HEK293 (cell line): ENCODE measurements around the gene PLEKHA7.

ENCODE experiments used
- CTCF ChIP-seq: fragments of 450-650 bp; formaldehyde crosslinking; IDR thresholded peaks from 2 replicates; pipeline ENCODE4 v1.5.1; 2016; ENCODE audit warnings: missing biosample characterization, missing genetic modification characterization
- GLIS2 ChIP-seq: fragments of 450-650 bp; formaldehyde crosslinking; IDR thresholded peaks from 2 replicates; pipeline ENCODE4 v1.5.1; 2016; ENCODE audit warnings: missing biosample characterization, missing genetic modification characterization
- KLF10 ChIP-seq: fragments of 450-650 bp; IDR thresholded peaks from 2 replicates; pipeline ENCODE4 v1.5.1; 2018; ENCODE audit warnings: missing biosample characterization, mild to moderate bottlenecking, missing genetic modification characterization
- ZNF140 ChIP-seq: fragments of 450-650 bp; formaldehyde crosslinking; IDR thresholded peaks from 2 replicates; pipeline ENCODE4 v1.5.1; 2016; ENCODE audit warnings: missing biosample characterization, missing genetic modification characterization
- ZNF211 ChIP-seq: fragments of 450-650 bp; formaldehyde crosslinking; IDR thresholded peaks from 2 replicates; pipeline ENCODE4 v1.5.1; 2016; ENCODE audit warnings: low read depth, missing biosample characterization, missing genetic modification characterization
- ZNF274 ChIP-seq, 2 experiments: fragments of 200-500 bp in 1 of 2; fragments of 450-650 bp in 1 of 2; sonication (Bioruptor generic) in 1 of 2; formaldehyde crosslinking in 1 of 2; IDR thresholded peaks; 2 replicates each; pipeline versions ENCODE4 v1.5.1 to v1.6.1; 2014 to 2016; ENCODE audit warnings: borderline replicate concordance in 1 of 2, inconsistent platforms in 1 of 2, low read length in 1 of 2, missing biosample characterization in 1 of 2, missing genetic modification characterization in 1 of 2
- ZNF571 ChIP-seq: fragments of 450-650 bp; formaldehyde crosslinking; IDR thresholded peaks from 2 replicates; pipeline ENCODE4 v1.5.0; 2017; ENCODE audit warnings: missing biosample characterization, missing genetic modification characterization
- ZNF664 ChIP-seq: fragments of 450-650 bp; formaldehyde crosslinking; IDR thresholded peaks from 2 replicates; pipeline ENCODE4 v1.5.1; 2016; ENCODE audit warnings: missing biosample characterization, missing genetic modification characterization
- ZNF792 ChIP-seq: fragments of 450-650 bp; formaldehyde crosslinking; IDR thresholded peaks from 2 replicates; pipeline ENCODE4 v1.5.1; 2016; ENCODE audit warnings: missing biosample characterization, missing genetic modification characterization

DNA sequence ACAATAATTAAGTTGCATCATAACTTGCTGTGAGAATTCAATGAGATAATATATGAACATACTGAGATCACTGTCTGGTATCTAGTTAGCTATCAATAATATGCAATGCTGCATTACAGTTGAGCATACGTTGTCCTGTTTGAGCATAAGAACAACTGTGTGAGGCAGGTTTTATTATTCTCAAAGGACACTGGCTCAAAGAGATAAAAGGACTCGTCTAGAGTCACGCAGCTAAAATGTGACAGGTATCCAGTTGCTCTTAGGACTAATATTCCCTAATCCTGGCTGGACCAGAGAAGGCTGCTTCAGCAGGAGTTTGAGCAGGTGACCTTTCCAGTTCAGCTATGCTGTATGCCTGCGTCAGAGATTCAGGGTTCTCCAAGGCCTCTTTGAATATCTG is 92.5 kb downstream of the PLEKHA7 start:
- TF ChIP-seq CTCF (tag by site-specific recombination) (no peak), ZNF140 (tag by site-specific recombination) (no peak), ZNF274 (IDR thresholded peaks at IDR 0.05; ENCODE audit: low read length) (no peak), ZNF274 (tag by site-specific recombination; IDR thresholded peaks at IDR 0.05; ENCODE audit: borderline replicate concordance) (no peak), ZNF664 (no peak), ZNF571 (tag by site-specific recombination) (no peak), ZNF211 (tag by site-specific recombination) (no peak), ZNF792 (no peak), GLIS2 (tag by site-specific recombination) (no peak), KLF10 (tag by site-specific recombination) (no peak)
